ENCODE results near the gene NPDC1.

The NPDC1 gene

GRCh38 chr9:137055385-137056364 lies 9.7 kb upstream of the NPDC1 start:
- peaks cover 68% of the 10 kb centered on the region for H3K27me3 ChIP-seq (ENCODE audit: control insufficient read depth, insufficient read depth, low read length, poor library complexity, severe bottlenecking)
- H3K27ac ChIP-seq (ENCODE audit: insufficient read depth, low read depth, low read length, poor library complexity, severe bottlenecking), result no peak overlapping the region
- peaks cover 10% of the 10 kb centered on the region for H3K4me1 ChIP-seq (ENCODE audit: control insufficient read depth, insufficient read depth, low read length)
- no peaks in the 10 kb centered on the region for H3K9me3 ChIP-seq (ENCODE audit: control insufficient read depth, low read length)
- 68 to 69% methylated on average over 28 of the region's 28 CpGs for WGBS, 2 experiments
- H3K36me3 ChIP-seq (ENCODE audit: control insufficient read depth, insufficient read depth, low read length), result no peaks in the 10 kb centered on the region
- no peak overlapping the region for H3K4me3 ChIP-seq (ENCODE audit: insufficient read depth, low read depth, low read length)

- 87 to 92% methylated on average over 17 of the region's 17 CpGs for WGBS, 2 experiments
- Histone ChIP-seq H3K36me3 (ENCODE audit: control insufficient read depth, insufficient read depth, low read length) (no peaks in the 10 kb centered on the region), H3K9me3 (ENCODE audit: control insufficient read depth, low read length) (no peaks in the 10 kb centered on the region), H3K4me3 (ENCODE audit: insufficient read depth, low read depth, low read length) (no peak overlapping the region), H3K4me1 (ENCODE audit: control insufficient read depth, insufficient read depth, low read length) (peaks cover 10% of the 10 kb centered on the region), H3K27me3 (ENCODE audit: control insufficient read depth, insufficient read depth, low read length, poor library complexity, severe bottlenecking) (peaks cover 75% of the 10 kb centered on the region), H3K27ac (ENCODE audit: insufficient read depth, low read depth, low read length, poor library complexity, severe bottlenecking) (no peak overlapping the region)
Measured at GRCh38 chr9:137054932-137055384, 9.0 kb upstream of the NPDC1 start.

- Histone ChIP-seq H3K4me1 (ENCODE audit: control insufficient read depth, insufficient read depth, low read length) (peaks cover 10% of the 10 kb centered on the region), H3K27me3 (ENCODE audit: control insufficient read depth, insufficient read depth, low read length, poor library complexity, severe bottlenecking) (peaks cover 82% of the 10 kb centered on the region), H3K4me3 (ENCODE audit: insufficient read depth, low read depth, low read length) (peak within 1 kb of the TSS; percentile 25), H3K36me3 (ENCODE audit: control insufficient read depth, insufficient read depth, low read length) (no peaks in the 10 kb centered on the region), H3K27ac (ENCODE audit: insufficient read depth, low read depth, low read length, poor library complexity, severe bottlenecking) (no peak within 1 kb of the TSS), H3K9me3 (ENCODE audit: control insufficient read depth, low read length) (no peaks in the 10 kb centered on the region)
- WGBS, 2 experiments, result 19 to 20% methylated on average over 90 of the region's 90 CpGs
Measured at GRCh38 chr9:137053944-137054931, 8.3 kb upstream of the NPDC1 start, which contains the start of gene ENTPD2. Gene ENTPD2, minus strand, starts transcription at chr9:137054061. Its CDS starts 64 bp downstream, at chr9:137053997.

- no peaks in the 10 kb centered on the region for H3K9me3 ChIP-seq (ENCODE audit: control insufficient read depth, low read length)
- peaks cover 10% of the 10 kb centered on the region for H3K4me1 ChIP-seq (ENCODE audit: control insufficient read depth, insufficient read depth, low read length)
- H3K36me3 ChIP-seq (ENCODE audit: control insufficient read depth, insufficient read depth, low read length), result no peaks in the 10 kb centered on the region
- no peak overlapping the region for H3K27ac ChIP-seq (ENCODE audit: insufficient read depth, low read depth, low read length, poor library complexity, severe bottlenecking)
- H3K4me3 ChIP-seq (ENCODE audit: insufficient read depth, low read depth, low read length), result peak overlapping the region; percentile 25
- peaks cover 88% of the 10 kb centered on the region for H3K27me3 ChIP-seq (ENCODE audit: control insufficient read depth, insufficient read depth, low read length, poor library complexity, severe bottlenecking)
- 14 to 15% methylated on average over 71 of the region's 71 CpGs for WGBS, 2 experiments
Measured at GRCh38 chr9:137052998-137053943, 7.3 kb upstream of the NPDC1 start.

GRCh38 chr9:137052293-137052692 lies 6.3 kb upstream of the NPDC1 start:
- Histone ChIP-seq H3K27me3 (ENCODE audit: control insufficient read depth, insufficient read depth, low read length, poor library complexity, severe bottlenecking) (peaks cover 96% of the 10 kb centered on the region), H3K4me3 (ENCODE audit: insufficient read depth, low read depth, low read length) (no peak overlapping the region), H3K27ac (ENCODE audit: insufficient read depth, low read depth, low read length, poor library complexity, severe bottlenecking) (no peak overlapping the region), H3K9me3 (ENCODE audit: control insufficient read depth, low read length) (no peaks in the 10 kb centered on the region), H3K36me3 (ENCODE audit: control insufficient read depth, insufficient read depth, low read length) (no peaks in the 10 kb centered on the region), H3K4me1 (ENCODE audit: control insufficient read depth, insufficient read depth, low read length) (peaks cover 10% of the 10 kb centered on the region)
- WGBS, 2 experiments, result 85% methylated on average over 8 of the region's 8 CpGs

- WGBS, 2 experiments, result 93% methylated on average over 17 of the region's 17 CpGs
- Histone ChIP-seq H3K9me3 (ENCODE audit: control insufficient read depth, low read length) (no peaks in the 10 kb centered on the region), H3K27ac (ENCODE audit: insufficient read depth, low read depth, low read length, poor library complexity, severe bottlenecking) (no peak overlapping the region), H3K36me3 (ENCODE audit: control insufficient read depth, insufficient read depth, low read length) (no peaks in the 10 kb centered on the region), H3K4me1 (ENCODE audit: control insufficient read depth, insufficient read depth, low read length) (peaks cover 10% of the 10 kb centered on the region), H3K27me3 (ENCODE audit: control insufficient read depth, insufficient read depth, low read length, poor library complexity, severe bottlenecking) (peaks cover 99% of the 10 kb centered on the region), H3K4me3 (ENCODE audit: insufficient read depth, low read depth, low read length) (no peak overlapping the region)
Measured at GRCh38 chr9:137051145-137051724, 5.3 kb upstream of the NPDC1 start.

GRCh38 chr9:137050570-137050969 lies 4.6 kb upstream of the NPDC1 start:
- WGBS, 2 experiments, result 78 to 80% methylated on average over 5 of the region's 5 CpGs
- Histone ChIP-seq H3K4me1 (ENCODE audit: control insufficient read depth, insufficient read depth, low read length) (peaks cover 5% of the 10 kb centered on the region), H3K9me3 (ENCODE audit: control insufficient read depth, low read length) (no peaks in the 10 kb centered on the region), H3K4me3 (ENCODE audit: insufficient read depth, low read depth, low read length) (no peak overlapping the region), H3K27ac (ENCODE audit: insufficient read depth, low read depth, low read length, poor library complexity, severe bottlenecking) (no peak overlapping the region), H3K27me3 (ENCODE audit: control insufficient read depth, insufficient read depth, low read length, poor library complexity, severe bottlenecking) (peaks cover 100% of the 10 kb centered on the region), H3K36me3 (ENCODE audit: control insufficient read depth, insufficient read depth, low read length) (no peaks in the 10 kb centered on the region)

GRCh38 chr9:137049544-137050449 lies 3.8 kb upstream of the NPDC1 start:
- 46 to 47% methylated on average over 38 of the region's 38 CpGs for WGBS, 2 experiments
- Histone ChIP-seq H3K9me3 (ENCODE audit: control insufficient read depth, low read length) (no peaks in the 10 kb centered on the region), H3K4me3 (ENCODE audit: insufficient read depth, low read depth, low read length) (no peak overlapping the region), H3K36me3 (ENCODE audit: control insufficient read depth, insufficient read depth, low read length) (no peaks in the 10 kb centered on the region), H3K4me1 (ENCODE audit: control insufficient read depth, insufficient read depth, low read length) (peaks cover 6% of the 10 kb centered on the region), H3K27me3 (ENCODE audit: control insufficient read depth, insufficient read depth, low read length, poor library complexity, severe bottlenecking) (peaks cover 100% of the 10 kb centered on the region), H3K27ac (ENCODE audit: insufficient read depth, low read depth, low read length, poor library complexity, severe bottlenecking) (no peak overlapping the region)

All from ectodermal cell (in vitro differentiated cells).